BE2C (cell line): Measurements from ENCODE around the gene AUNIP.

ENCODE experiments used
- DNase-seq: peaks from one replicate; pipeline ENCODE4 v3.0.0-alpha.2; 2020
- H3K27me3 ChIP-seq: fragments of 250-450 bp; sonication (Bioruptor Pico); 2 replicates; pipeline ENCODE4 v1.5.1; 2020; ENCODE audit warnings: mild to moderate bottlenecking
- H3K36me3 ChIP-seq: fragments of 250-450 bp; sonication (Bioruptor Pico); 2 replicates; pipeline ENCODE4 v1.5.1; 2020; ENCODE audit warnings: mild to moderate bottlenecking
- H3K4me1 ChIP-seq: fragments of 250-450 bp; sonication (Bioruptor Pico); 2 replicates; pipeline ENCODE4 v1.5.1; 2020
- H3K4me3 ChIP-seq: 2 replicates; pipeline ENCODE4 v1.5.1; 2011; ENCODE audit warnings: low read depth, low read length
- H3K9me3 ChIP-seq: fragments of 250-450 bp; sonication (Bioruptor Pico); 2 replicates; pipeline ENCODE4 v1.5.1; 2020
- TF ChIP-seq, protein P1 (sequence below): IDR thresholded peaks from 2 replicates; pipeline ENCODE4 v1.5.1; 2012; ENCODE audit warnings: mild to moderate bottlenecking, low read depth, low read length

AUNIP gene

DNA sequence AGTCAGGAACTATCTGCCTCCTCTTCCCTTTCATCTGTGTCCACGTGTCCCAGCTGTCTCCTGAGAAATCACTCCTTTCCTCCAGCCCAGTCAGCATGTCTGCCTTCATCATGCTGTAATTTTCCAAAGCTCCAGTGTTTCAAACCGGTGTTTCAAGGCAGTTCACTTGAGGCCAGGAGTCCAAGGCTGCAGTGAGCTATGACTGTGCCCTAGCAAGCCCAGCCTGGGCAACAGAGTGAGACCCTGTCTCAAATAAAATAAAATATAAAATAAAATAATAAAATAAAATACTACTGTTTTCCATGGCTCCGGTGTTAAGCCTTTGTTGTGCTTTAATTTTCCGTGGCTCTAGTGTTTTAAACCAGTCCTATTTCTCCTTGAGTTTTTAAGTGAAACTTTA lies 67.1 kb downstream of the AUNIP start:
- H3K9me3 ChIP-seq, result no peaks in the 10 kb centered on the region
- H3K36me3 ChIP-seq, result no peaks in the 10 kb centered on the region
- TF ChIP-seq, protein P1, sequence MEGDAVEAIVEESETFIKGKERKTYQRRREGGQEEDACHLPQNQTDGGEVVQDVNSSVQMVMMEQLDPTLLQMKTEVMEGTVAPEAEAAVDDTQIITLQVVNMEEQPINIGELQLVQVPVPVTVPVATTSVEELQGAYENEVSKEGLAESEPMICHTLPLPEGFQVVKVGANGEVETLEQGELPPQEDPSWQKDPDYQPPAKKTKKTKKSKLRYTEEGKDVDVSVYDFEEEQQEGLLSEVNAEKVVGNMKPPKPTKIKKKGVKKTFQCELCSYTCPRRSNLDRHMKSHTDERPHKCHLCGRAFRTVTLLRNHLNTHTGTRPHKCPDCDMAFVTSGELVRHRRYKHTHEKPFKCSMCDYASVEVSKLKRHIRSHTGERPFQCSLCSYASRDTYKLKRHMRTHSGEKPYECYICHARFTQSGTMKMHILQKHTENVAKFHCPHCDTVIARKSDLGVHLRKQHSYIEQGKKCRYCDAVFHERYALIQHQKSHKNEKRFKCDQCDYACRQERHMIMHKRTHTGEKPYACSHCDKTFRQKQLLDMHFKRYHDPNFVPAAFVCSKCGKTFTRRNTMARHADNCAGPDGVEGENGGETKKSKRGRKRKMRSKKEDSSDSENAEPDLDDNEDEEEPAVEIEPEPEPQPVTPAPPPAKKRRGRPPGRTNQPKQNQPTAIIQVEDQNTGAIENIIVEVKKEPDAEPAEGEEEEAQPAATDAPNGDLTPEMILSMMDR, result no peak
- H3K4me1 ChIP-seq, result peaks cover 7% of the 10 kb centered on the region
- no peaks in the 10 kb centered on the region for H3K27me3 ChIP-seq
- no peak overlapping the region for H3K4me3 ChIP-seq
- no peak for DNase-seq

DNA sequence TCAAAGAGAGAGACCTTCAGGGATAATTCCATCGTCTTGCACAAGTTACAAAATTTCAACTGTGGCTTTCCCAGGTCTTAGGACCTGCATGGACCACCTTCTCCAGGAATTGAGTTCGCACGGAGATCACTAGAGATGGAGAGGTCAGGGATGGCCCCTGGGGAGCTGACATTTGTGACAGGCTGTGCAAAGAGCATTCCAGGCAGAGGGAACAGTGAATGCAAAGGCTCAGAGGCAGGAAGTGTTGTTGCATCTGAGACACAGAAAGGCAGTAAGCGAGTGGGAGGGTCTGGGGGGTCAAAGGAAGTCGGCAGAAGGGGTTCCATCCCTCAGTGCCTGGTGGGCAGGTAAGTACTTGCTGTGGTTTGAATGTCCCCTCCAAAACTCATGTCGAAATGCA lies 68.8 kb downstream of the AUNIP start:
- H3K9me3 ChIP-seq, result no peaks in the 10 kb centered on the region
- H3K4me1 ChIP-seq, result peaks cover 9% of the 10 kb centered on the region
- no peaks in the 10 kb centered on the region for H3K27me3 ChIP-seq
- DNase-seq, result no peak
- no peak overlapping the region for H3K4me3 ChIP-seq
- TF ChIP-seq, protein P1, result no peak
- H3K36me3 ChIP-seq, result no peaks in the 10 kb centered on the region

DNA sequence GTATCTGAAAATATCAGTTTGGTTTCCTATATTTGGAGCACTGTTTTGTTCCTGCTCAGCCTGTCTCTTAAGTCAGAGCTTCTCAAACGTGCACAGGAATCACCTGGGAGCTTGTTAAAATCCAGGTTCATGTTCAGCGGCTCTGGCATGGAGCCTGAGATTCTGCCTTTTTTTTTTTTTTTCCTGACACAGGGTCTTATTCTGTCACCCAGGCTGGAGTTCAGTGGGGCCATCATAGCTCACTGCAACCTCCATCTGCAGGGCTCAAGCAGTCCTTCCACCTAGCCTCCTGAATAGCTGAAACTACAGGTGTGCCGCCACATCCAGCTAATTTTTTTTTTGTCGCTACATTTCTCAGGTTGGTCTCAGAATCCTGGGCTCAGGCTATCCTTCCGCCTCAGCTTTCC lies 71.5 kb downstream of the AUNIP start:
- H3K9me3 ChIP-seq, result no peaks in the 10 kb centered on the region
- DNase-seq, result no peak
- no peak overlapping the region for H3K4me3 ChIP-seq
- H3K27me3 ChIP-seq, result no peaks in the 10 kb centered on the region
- TF ChIP-seq, protein P1, result no peak
- no peaks in the 10 kb centered on the region for H3K36me3 ChIP-seq
- peaks cover 9% of the 10 kb centered on the region for H3K4me1 ChIP-seq

DNA sequence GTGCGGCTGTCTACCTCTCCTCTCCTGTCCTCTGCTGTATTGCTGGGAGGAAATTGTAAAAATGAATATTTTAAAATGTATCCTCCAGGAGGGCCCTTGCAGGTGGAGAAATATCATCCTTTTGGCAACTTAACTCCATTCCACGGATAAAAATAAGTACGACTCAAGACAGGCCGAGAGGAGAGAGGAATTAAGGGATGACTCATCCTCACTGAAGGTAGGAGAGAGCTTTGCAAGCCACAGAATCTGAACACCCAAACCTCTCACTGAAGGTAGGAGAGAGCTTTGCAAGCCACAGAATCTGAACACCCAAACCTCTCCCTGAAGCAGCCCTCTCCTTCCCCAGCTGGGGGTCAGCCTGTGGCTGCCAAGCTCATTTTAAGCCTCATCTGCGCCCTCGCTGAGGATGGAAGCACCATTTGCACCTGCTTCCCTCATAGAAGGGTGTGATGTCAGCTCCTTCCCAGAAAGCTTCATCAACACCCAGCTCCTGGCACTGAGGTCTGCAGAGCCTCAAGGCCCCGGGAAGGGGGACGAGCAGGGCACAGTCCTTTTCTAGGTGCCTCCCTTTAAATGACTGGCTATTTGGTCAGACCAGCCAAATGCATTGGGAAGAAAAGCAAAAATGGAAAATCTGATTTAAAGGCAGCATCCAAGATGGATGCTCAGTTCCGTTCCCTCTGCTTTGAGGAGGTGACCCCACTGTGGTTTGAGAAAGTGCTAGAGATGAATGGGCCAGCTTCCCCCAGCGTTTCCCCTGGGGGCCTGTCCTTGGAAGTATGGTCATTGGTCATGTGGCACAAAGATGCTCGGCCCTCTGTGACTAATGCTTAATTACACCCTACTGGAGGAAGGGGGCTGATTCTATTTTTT lies 72.1 kb downstream of the AUNIP start:
- no peak for DNase-seq
- Histone ChIP-seq H3K9me3 (no peaks in the 10 kb centered on the region), H3K4me3 (no peak overlapping the region), H3K36me3 (no peaks in the 10 kb centered on the region), H3K27me3 (no peaks in the 10 kb centered on the region), H3K4me1 (peaks cover 9% of the 10 kb centered on the region)
- TF ChIP-seq, protein P1, result no peak

DNA sequence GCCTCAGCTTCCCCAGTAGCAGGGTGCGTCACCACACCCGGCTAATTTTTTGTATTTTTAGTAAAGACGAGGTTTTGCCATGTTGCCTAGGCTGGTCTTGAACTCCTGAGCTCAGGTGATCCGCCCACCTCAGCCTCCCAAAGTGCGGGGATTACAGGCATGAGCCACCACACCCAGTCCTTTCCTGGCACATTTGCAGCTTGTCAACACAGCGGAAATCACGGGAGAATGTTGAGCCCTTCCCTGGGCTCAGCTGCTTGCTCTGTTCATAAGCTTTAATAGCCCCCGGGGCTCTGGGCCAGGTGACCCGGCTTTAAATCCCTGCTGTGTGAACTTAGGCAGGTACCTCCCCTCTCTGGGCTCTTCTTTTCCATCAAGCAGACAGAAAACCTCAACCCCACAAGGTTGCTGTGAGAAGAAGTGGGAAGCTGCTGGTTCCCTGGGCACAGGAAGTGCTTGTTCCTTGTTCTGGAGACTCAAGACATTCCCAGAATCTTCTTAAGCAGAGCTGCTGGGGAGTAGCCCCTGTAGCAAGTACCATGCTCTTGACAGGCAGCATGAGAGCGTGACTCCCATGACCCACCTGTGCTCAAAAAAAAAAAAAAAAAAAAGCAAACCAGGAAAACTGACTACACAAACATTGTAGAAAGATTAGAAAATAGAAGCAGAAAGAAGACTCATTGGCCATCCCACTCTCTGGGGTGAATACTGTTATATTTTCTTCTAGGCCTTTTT lies 73.8 kb downstream of the AUNIP start:
- Histone ChIP-seq H3K27me3 (no peaks in the 10 kb centered on the region), H3K4me3 (no peak overlapping the region), H3K36me3 (no peaks in the 10 kb centered on the region), H3K4me1 (peaks cover 9% of the 10 kb centered on the region), H3K9me3 (no peaks in the 10 kb centered on the region)
- no peak for DNase-seq
- TF ChIP-seq, protein P1, result no peak
